Stimulated activated CD4-positive, alpha-beta T cell treated with anti-CD3 and anti-CD28 coated beads, Interleukin-12 subunit alpha, Interleukin-12 subunit beta, amount 100 ng/mL, for 24 hours (primary cell): ENCODE results near the gene ESCO1.

Source experiments
- DNase-seq, 2 experiments: peaks; one replicate each; pipeline ENCODE4 v3.0.0-alpha.2; 2020; ENCODE audit warnings: low read depth in 2 of 2

The ESCO1 gene

GRCh38 chr18:21489119-21489750 is 111.3 kb downstream of the ESCO1 start:
- peak in 1 of 2 experiments; percentile 9 for DNase-seq

DNA sequence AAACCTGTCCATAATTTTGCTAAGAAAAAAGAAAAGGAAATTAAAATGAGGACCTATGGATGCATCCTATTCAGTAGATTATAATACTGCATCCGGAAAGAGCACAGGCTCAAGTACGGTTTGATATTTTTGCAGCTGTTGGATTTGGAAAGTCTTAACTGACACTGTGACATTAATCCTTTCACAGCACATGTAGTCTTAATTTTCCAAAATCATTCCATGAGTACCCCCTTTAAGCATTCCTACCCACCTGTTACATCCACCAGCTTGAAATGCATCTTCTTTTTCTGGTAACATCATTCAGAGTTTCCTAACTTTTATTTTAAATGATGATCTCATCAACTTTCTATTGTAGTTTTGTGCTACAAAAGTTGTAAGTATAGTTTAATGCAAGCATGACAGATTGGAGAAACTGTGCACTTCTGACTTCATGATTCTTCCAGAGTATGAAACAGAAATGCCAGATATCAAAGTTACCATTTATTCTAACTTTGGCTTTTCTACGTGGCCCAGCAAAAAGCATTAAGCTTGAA is 113.5 kb downstream of the ESCO1 start:
- DNase-seq: no peak

DNA sequence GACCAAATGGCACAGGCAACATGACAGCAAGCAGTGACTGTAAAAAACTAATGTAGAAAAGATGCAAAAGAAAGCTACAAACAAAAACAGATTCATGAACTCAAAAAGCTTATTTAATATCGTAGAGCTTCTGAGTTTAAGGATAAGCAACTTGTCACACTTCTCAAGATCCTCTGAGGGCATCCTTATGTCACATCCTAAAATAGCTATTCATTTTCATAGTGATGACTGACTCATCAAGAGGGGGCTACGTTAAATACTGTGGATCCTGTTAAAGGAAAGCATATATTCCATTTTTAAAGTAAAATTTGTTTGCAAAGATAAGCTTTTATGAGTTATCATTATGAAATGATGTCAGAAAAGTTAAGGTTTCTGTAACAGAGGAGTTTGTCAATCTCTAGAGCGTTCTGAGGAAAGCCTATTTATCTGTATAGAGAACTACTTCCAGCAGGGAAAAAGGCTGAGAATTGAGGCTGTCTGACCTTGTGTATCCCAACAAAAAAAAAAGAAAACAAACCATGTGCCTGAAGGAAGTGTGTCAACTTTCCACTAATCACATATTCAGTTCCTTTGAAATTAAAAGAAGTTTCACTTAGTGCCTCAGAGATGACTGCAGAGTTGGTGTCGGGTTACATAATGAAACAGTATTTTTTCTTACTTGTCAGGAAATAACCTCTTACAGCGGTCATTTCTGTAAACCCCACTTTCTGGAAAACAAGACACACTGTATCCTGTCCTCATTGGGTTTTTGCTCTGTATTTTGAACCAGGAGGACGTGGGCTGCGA is 115.5 kb downstream of the ESCO1 start:
- DNase-seq: no peak

DNA sequence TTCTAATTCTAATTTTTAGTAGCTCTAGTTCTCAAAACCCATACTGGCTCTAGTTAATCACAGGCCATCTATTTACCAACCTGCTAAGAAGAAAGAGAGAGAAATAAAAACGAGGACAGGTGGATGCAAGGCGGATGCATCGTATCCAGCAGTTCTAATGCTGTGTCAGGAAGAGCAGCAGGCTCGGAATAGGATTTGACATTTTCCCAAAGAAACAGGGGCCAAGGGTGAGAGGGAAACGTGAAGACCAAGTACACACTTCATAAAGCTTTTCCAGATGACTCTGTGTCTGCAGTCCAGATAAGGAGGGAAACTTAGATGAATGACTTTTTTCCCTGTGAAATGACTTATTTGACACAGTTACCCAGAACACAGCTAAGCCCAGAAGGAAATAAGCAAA is 117.5 kb downstream of the ESCO1 start:
- DNase-seq: no peak

GRCh38 chr18:21481739-21482138 is 118.8 kb downstream of the ESCO1 start:
- no peak for DNase-seq

GRCh38 chr18:21479721-21480120 is 120.8 kb downstream of the ESCO1 start:
- DNase-seq: no peak
